ENCODE data around the gene VN1R2. TPM values are rescaled to one million over a fixed set of nuclear protein-coding genes. Genes with fewer than 3 reads are reported as not detected.

The VN1R2 gene
- total RNA-seq, 1 donor from 2014 or later = 0.31 TPM

Other genes with a start within 250 kb of the VN1R2 start
- gene ERVV-1, start 244.4 kb upstream of the VN1R2 start, total RNA-seq = not detected
- not detected for gene ERVV-2, start 213.6 kb upstream of the VN1R2 start, total RNA-seq
- gene ZNF160, start 154.9 kb upstream of the VN1R2 start, total RNA-seq = 35.1 TPM
- gene ZNF415, start 125.4 kb upstream of the VN1R2 start, total RNA-seq = 24.3 TPM
- 20.7 TPM for gene ZNF347, start 99.2 kb upstream of the VN1R2 start, total RNA-seq
- 5.8 TPM for gene ZNF665, start 64.9 kb upstream of the VN1R2 start, total RNA-seq
- gene ZNF677, start 3.4 kb upstream of the VN1R2 start, total RNA-seq = 39.0 TPM
- not detected for gene VN1R4, start 9.4 kb downstream of the VN1R2 start, total RNA-seq
- gene ZNF845, start 75.5 kb downstream of the VN1R2 start, total RNA-seq = 27.3 TPM
- gene ZNF525, start 107.4 kb downstream of the VN1R2 start, total RNA-seq = 37.1 TPM
- 33.7 TPM for gene ZNF765, start 136.9 kb downstream of the VN1R2 start, total RNA-seq
- gene ZNF761, start 173.7 kb downstream of the VN1R2 start, total RNA-seq = 20.7 TPM
- gene ZNF813, start 209.4 kb downstream of the VN1R2 start, total RNA-seq = 6.6 TPM

Measured in occipital lobe (tissue), 1 donor.